Stimulated activated CD8-positive, alpha-beta memory T cell treated with anti-CD3 and anti-CD28 coated beads, Interleukin-15, amount 100 ng/mL, for 4 hours (primary cell): ENCODE measurements around the gene SGTA.
"Not testable (repeated sequence)": the region's sequence is repeated elsewhere in the genome, so short reads cannot be mapped to it uniquely, and the experiment has no call there.

Experiments used
- DNase-seq, 2 donors: peaks; one replicate each; pipeline ENCODE4 v3.0.0-alpha.2; 2020; ENCODE audit warnings: low read depth in 2 of 2

Gene SGTA

DNA sequence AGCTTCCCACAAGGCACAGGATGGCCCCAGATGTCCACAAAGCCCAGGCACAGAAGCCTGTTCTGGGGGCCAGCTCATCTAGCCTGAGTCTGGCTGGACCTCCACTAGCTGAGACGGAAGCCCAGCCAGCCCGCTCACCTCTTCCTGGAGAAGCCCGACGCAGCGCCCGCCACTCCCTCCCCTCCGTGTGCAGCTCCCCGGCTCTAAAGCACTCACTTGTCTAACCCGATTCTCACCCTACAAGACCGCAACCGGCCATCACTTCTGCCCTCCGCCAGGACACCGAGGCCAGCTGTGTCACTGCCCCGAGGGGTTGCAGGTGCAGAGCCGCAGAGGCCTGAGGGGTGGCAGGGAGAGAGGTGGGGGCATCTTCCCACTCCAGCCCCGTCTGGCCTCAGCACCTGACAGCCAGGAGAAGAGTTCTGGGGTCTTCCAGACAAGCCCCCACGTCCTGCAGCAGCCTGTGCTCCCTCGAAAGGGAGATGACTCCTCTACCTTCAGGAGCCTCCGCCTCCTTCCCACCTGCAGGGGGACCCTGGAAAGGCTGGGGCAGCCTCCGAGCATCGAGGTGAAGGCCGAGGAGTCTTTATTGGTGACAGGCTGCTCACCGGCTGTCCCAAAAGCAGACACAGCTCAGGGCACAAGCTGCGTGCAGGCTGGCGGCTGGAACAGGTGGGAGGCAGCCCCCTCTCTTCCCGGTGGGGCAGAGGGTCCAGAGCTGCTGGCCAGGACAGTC, 56.0 kb downstream of the SGTA start:
- no peak for DNase-seq

DNA sequence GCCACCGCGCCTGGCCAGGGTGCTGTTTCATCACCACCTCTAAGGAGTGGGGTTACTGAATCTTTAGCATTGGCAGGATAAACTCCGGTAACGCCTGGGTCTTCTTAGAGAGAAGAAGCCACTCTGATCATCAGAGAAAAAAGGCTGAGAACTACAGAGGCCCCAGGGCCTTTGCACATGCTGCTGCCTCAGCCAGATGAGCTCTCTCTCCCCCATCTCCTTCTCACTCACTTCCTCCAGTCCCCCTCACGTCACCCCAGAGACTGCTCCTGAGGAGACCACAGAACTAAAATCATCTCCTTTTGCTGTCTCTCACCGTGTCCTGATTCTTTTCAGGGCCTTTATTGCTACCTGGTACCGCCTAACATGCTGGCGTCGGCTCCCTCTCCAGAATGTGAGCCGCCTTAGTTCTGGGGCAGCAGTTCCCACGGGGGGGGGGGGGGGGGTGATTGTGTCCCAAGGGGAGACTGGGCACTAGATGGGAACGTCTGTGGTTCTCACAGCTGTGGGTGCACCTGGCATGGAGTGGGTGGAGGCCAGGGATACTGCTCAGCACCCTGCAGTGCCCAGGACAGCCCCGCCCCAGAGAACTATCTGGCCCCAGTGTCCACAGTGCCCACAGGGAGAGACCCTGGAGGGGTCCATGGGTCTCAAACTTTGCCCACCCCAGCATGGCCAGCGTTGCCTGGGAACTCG, 56.8 kb downstream of the SGTA start:
- no peak for DNase-seq

GRCh38 chr19:2724148-2724557, 58.9 kb downstream of the SGTA start:
- DNase-seq: no peak

GRCh38 chr19:2723747-2724146, 59.3 kb downstream of the SGTA start:
- DNase-seq: no peak

- no peak for DNase-seq
Measured at GRCh38 chr19:2723345-2723715, 59.7 kb downstream of the SGTA start.

DNA sequence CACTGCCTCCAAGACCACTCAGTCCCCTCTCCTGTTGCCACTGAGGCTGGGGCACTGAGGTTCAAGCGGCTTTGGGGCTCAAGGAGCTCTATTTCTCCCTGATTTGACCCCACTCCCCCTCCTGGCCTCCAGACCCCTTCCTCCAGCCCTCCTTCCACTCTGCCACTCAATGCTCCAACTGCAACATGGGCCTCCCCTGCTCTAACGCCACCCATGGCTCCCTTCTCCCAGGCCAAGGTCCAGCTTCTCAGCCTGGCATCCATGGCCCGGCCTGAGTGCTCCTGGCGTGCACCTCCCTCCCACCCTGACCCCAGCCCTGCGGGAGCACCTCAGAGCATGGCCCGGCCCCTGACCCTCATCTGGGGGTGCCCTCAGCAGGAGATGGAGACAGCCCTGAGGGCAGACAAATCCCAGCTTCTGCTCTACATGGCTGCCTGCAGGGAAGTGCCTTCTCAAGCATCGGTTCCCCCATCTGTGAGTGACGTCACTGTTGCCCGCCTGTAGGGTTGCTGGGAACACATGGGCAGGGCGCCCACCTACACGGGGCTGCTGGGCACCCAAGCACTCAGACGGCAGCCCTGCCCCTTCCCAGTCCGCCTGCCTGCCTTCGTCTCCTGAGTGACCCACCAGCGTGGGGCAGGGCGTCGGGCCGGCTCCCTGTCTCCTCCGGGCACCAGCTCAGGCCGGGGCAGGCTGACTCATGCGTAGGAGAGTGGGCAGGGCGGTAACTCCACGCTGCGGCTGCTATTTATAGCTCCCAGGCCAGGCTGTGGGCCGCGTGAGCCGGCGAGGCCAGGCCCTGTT, 60.3 kb downstream of the SGTA start:
- DNase-seq: no peak

GRCh38 chr19:2721570-2722540, 61.2 kb downstream of the SGTA start:
- DNase-seq: no peak

DNA sequence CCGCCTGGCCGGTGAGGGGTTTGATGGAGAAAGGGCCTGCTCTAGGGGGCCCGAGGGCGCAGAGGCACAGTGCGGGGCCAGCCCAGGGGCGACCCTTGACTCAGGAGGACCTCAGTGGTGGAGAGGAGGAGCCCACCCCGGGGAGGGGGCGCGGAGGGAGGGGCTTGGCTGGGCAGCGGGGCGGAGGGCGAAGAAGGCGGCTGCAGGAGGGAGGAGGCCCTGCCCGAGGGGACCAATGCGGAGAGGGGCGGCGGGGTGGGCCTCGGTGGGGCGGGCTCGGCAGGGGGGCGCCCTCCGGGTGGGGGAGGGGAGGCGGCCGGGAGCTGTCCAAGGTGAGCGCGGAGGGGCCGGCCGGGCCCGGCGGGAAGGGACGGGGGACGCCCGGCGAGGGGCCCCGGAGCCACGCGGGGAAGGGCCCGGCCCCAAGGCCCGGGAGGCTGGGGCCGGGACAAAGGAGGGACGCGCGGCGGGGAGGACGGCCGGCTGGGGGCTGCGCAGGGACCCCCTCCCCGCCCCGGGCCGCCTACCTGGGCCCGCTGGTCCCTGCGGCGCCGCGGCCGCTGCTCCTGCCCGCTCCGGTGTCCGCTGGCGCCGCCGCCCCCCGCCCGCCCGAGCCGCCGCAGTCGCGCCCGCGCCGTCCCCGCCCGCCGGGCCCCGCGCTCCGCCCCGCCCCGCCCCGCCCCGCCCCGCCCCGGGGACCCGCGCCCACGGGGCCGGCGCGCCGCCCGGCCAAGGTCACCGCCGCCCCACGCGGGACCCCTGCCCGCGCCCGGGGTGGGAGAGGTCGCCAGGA, 62.1 kb downstream of the SGTA start, which contains the start of gene DIRAS1:
DIRAS1 (minus strand) TSS at position 596 of the 793 bp plus-strand sequence. CDS start 3,566 bp downstream, outside the sequence.
- DNase-seq: no peak

DNA sequence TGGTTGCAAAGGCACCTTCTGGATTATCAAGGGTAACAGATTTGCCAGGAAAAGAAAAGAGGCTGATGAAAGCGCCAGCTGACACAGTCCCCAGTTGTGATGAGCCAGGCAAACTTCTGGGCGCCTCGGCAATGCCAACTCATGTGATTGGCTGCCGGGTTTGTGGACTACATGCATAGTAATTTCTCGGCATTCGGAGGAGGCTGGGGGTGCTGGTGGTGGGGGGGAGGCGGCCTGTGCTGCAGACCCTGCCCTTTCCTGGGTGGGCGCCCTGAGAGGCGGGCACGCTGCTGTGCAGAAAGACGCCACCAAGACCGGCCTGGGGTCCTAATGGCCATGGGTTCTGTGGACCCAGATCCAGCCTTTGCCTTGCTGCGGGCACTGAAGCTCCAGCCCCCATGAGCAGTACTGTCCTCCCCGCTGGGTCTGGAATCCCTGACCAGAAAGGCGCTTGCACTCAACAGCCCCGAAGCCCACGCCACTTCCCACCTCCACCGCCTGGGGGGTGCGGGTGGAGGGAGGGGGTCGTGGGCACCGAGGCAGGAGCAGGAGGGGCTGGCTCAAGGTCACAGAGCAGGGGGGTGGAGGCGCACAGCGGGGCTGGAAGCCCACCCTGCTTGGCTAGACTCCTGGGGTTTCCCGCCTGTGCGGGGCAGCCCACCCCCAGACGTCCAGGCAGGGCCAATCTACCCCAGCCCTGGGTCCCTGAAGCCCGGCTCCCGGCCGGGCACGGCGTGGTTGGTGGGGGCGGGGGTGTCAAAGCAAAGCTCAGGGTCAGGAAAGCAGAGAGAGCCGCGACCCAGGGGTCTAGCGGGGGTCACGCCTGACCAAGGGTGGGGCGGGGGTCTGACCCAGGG, 62.9 kb downstream of the SGTA start:
- DNase-seq: no peak

- DNase-seq: no peak
Measured at GRCh38 chr19:2719232-2719735, 63.8 kb downstream of the SGTA start.

GRCh38 chr19:2717638-2718541, 65.2 kb downstream of the SGTA start:
- DNase-seq: no peak

DNA sequence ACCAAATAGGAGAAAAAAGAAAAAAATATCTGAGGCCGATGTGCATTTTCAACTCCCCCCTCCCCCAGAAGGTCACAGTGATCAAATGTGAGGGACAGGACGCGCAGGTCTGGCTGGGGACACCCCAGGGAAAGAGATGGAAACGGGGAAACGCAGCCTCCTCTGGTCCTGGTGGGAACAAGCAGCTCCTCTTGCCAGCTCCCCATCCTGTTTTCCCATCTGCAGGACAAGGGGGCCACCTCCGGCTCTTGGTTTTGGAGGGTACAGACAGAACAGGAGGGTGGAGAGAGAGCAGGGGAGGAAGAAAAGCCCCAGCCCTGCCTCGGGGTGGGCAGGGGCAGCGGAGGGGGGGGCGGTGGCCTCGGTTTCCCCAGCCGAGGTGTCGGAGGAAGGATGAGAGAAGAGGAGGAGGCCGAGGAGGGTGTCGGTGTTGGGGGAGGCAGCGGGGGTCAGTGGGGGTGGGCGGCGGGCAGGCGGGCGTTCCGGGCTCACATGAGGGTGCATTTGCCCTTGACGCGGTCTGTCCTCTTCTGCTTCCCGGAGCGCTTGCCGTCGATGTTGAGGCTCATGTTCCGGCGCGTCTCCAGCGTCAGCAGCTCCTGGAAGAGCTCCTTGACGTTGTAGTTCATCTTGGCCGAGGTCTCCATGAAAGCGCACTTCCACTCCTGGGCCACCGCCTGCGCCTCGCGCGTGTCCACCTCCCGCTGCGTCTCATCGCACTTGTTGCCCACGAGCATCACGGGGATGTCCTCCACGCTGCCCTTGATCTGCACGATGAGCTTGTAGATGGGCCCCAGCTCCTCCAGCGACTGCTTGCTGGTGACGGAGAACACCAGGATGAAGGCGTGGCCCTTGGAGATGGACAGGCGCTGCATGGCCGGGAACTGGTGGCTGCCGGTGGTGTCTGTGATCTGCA, 66.1 kb downstream of the SGTA start:
- no peak for DNase-seq

DNA sequence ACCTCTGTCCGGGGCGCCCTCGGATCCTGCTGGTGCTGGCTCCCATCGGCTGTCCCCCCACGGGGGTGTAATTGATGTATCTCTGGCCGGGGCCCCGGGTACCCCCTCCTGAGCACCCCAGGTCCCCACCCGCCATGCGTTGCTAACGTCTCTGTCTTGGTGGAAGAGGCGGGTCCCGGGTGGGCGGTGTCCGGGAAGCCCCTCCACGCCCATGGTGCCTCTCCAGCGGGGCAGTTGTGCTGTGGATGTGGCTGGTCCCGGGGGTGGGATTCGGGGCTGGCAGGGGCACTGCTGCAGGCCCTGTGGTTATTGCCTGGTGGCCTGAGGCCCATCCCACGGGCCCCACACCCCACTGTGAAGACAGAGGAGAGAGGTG, 66.8 kb downstream of the SGTA start:
- DNase-seq: no peak

DNA sequence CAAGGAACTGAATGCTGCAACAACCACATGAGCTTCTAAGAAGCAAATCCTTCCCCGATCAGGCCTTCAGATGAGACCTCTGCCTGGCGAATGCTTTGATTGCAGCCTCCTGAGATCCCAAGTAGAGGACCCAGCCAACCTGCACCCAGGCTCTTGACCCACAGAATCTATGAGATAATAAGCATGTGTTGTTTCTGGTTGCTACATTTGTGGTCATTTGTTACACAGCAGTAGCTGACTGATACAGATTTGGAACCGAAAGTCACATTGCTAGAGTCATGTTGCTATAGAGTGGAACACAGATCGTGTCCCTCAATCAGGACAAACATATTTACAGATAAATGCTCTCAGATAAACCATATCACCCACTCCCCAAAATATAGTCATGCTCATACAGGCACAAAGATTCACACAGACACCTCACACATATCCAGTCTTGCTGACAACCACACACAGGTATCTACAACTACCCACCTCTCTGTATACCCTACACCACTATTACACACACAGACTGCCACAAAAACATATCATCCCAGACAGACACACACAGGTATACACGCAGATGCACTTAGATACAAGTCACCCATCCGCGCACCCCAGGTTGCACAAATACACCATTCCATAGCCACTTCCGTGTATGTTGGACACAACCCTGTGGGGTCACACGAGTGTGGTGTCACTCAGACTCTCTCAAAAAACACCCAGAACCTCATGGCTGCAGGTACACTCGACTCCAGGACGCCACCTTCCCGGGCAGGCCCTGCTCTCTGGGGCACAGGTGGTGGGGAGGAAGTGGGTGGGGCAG, 67.4 kb downstream of the SGTA start:
- no peak for DNase-seq

DNA sequence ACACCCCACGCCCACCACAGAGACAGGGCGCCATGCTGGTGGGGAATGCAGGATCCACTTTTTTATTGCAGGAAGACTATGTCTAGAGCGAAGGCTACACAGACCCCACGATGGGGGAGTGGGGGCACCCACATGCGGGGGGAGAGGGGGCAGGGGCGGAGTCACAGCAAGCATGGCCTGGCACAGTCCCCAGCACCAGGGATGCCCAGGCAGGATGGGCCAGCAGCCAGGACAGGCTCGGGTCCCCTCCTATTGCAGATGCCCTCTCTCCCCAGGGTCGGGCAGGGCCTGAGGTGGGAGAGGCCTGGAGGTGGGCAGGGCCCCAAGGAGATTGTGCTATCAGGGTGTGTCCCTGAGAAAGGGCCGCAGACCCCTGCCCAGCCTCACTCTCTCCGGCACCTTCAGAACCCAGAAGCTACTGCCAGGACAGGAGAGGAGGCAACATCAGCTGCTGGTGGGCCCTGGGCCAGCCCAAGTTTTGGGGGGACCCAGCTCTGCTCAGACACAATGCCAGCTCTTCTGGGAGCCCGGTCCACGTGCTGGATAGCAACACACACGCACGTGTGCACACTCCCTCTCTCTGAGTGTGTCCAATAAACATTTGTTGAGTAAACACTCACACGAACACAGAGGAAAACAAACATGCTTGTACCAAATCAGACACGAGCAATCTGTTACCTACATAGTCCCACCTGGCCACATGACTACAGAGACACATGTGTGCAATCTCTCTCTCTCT, 68.4 kb downstream of the SGTA start:
- no peak for DNase-seq

- not testable (repeated sequence) for DNase-seq
Measured at GRCh38 chr19:2714102-2714501, 69.0 kb downstream of the SGTA start.
